SHP77 treated with DMSO at 0.1 percent for 48 hours (cell line): ENCODE data around the gene ZNF593.
A peak's percentile ranks its signal among the peaks of the same experiment; 100 is the strongest.

Experiments used
- DNase-seq: peaks from one replicate; lab custom pipeline; 2025; lab: John Stamatoyannopoulos, UW

ZNF593 gene

DNA sequence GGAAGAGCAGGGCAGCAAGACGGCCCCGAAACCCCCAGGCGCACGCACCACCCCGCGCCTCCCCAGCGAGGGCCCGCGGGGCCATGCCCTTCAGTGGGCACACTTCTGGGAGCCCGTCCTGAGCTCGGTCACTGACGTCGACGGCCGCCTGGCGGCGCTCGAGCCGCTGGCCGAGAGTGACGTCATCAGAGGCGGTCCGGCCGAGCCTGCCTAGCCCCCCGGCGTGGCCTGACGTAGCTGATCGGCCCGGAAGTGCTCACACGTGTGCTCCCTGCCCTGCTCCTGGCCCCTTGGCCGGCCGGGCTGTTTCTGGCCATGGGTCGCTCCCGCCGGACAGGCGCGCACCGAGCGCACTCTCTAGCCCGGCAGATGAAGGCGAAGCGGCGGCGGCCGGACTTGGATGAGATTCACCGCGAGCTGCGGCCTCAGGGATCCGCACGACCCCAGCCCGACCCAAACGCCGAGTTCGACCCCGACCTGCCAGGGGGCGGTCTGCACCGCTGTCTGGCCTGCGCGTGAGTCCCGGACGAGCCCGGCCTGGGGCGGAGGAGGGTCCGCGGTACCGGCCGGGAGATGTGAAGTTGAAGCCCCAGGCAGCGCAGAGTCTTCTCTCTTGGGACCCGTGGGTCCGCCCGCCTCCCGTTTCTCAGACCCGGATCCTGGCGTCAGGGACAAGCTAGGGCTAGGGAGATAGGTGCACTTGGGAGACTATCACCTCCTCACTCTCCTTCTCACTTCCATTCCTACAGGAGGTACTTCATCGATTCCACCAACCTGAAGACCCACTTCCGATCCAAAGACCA lies at the start of gene ZNF593:
Gene ZNF593, plus strand, starts transcription at position 240 of the 803 bp plus-strand sequence. Its CDS starts 76 bp downstream, at position 316.
- peak; percentile 67 for DNase-seq

- no peak for DNase-seq
These were observed 47.6 kb upstream of the ZNF593 start for GRCh38 chr1:26121854-26122773.

DNA sequence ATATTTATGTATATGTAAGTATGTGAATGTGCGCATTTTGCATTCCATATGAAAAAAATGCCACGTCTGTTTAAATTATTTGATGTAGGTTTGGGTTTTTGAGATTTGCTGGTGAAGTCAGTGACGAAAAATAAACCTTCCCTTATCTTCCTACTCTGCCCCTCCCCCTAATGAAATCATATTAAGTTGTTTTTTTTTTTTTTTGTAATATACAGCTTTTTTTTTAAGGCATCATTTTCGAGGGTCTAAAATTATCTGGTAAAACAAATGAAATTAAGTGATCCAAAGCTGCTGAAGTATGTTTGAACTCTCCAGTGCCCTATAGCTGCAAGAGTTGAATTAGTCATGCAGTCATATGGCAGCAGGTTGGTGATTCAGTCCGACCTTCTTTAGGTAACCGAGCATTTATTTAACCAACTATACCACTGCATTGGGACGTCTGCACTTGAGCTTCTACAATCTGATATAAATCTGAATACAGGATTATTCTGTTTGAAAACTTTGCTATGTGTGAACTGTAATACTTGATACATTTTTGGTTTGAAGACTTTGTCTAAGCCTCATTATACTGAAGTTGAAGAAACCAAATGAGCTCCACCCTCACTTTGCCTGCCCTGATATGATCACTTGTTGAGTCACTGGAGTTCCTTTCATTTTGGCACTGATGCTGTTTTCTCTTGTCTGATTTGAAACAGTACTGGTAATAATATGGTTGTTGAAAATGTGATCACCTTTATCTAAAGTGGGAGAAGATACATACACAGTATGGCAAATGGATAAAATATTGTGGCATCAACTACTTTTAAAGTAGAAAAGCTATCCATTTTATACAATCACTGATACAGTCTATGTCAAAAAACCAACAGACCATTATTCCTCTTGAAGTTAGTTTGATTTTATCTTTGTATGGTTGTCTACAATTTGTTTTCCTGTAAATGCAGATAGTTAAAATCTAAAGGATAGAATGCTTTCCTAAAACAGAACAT lies 46.4 kb upstream of the ZNF593 start:
- DNase-seq: no peak

DNA sequence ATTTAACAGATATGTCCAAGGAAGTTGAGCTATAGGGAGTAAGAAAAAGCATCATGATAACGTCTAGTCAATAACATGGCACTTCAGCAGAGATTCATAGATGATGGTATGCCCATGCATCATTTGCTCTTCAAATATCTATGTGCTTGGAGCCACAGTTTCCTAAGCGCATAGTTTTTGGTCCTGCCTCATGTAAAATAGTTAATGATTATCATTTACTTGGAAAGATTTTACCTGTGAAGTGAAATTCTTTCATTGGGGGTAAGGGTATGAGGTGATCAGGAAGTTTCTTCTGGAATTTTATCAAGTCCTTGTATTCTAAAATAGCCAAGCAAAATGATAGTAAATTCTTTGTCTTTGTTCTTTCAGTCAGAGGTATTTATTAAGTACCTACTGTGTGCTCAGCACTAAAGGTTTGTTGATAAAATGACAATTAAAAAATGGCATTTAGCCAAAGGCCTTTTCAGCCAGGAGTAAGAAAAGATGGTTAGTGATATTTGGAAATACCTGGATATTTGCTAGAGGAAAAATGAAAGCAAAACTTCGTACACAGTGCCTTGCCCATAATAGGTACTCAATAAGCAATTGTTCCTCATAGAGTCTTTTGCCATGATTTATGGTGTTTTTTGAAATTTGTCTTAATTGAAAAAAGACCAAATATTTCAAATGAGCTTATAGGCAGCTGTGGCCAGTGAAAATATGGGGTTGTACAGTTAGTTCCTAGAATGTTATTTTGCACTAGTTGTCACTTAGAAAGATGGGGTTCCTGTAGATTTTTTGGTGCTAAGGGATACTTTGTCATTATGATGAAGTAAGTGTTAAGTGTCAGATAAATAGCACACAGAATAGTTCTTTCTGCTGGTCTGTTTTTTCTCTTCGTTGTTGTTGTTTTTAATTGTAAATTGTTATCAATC lies 45.0 kb upstream of the ZNF593 start:
- no peak for DNase-seq

DNA sequence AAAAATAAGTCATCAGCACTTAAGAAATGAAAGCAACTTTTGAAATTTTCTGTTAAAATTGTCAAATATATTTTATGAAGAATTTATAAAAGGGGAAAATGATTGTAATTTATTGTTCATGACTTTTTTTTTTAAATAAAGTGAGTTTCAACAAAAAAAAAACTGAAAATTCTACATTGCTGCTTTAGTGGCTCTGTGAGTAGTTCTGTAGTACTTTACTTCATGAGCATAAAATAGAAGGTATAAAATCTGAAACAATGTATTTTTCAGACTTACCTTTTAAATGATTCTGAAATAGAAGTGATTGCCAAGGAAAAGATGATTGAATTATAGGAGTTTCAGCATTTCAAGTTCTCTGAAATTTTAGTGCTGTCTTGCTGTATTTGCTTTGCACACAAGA lies 44.3 kb upstream of the ZNF593 start:
- no peak for DNase-seq

- DNase-seq: no peak
These were observed 43.8 kb upstream of the ZNF593 start for GRCh38 chr1:26125946-26126320.

DNA sequence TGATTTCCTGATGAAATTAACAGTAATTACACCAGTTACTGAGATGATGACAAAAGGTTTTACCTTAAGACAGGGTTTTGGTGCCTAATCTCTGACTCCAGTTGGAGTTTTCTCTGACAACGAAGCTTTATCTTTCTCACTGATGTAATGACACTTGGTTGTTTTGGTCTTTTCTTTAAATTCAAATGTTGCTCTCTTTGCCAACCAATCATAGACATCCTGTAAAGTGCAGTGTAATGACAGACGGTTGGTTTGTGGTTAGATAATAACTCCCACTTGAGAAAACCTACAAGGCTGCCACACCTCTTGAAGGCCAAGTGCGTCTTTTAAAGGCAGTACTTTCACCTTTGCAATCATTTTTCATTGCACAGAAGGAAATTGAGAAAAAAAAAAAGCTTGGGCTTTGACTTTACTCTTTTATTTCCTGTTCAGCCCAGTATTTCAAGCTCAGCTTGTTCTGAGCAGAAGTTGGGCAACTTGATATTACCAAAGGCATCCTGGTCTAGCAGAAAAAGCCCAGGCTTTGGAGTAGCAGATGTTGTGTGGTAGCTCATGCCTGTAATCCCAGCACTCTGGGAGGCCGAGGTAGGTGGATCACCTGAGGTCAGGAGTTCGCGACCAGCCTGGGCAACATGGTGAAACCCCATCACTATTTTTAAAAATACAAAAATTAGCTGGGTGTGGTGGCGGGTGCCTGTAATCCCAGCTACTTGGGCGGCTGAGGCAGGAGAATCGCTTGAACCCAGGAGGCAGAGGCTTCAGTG lies 43.2 kb upstream of the ZNF593 start:
- no peak for DNase-seq

GRCh38 chr1:26127235-26128163 lies 42.2 kb upstream of the ZNF593 start:
- no peak for DNase-seq

GRCh38 chr1:26129778-26130177 lies 39.9 kb upstream of the ZNF593 start:
- DNase-seq: no peak

- DNase-seq: no peak
These were observed 39.0 kb upstream of the ZNF593 start for GRCh38 chr1:26130695-26131094.

DNA sequence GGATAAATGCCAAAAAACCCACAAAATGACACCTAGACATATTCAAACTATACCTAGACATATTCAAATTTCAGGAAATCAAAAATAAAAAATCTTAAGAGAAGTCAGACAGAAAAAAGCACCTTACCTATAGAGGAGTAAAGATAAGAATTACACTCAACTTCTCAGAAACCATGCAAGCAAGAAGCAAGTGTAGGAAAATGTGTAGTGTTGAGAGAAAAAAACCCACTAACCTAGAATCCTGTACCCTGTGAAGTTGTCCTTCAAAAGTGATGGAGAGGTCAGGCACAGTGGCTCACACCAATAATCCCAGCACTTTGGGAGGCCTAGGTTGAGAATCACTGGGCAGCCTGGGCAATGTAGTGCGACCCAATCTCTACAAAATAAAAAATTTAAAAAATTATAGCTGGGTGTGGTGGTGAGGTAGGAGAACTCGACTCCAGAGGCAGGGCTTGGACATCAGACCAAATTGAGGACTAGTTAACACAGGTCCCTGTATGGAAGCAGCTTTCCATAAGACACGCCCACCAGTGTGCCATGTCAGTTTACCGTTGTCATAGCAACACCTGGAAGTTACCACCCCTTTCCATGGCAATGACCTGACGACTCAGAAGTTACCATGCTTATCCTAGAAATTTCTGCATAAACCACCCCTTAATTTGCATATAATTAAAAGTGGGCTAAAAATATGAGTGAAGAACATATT lies 37.4 kb upstream of the ZNF593 start:
- no peak for DNase-seq

GRCh38 chr1:26132834-26133167 lies 36.9 kb upstream of the ZNF593 start:
- no peak for DNase-seq

DNA sequence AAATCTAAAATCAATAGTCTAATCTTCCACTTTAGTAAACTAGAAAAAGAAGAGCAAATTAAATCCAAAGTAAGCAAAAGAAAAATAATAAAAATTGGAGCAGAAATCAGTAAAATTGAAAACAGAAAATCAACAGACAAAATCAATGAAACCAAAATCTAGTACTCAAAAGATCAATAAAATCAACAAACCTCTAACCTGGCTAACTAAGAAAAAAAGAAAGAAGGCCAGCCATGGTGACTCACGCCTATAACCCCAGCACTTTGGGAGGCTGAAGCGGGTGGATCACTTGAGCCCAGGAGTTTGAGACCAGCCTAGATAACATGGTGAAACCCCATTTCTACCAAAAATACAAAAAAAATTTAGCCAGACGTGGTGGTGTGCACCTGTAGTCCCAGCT lies 35.2 kb upstream of the ZNF593 start:
- DNase-seq: no peak

DNA sequence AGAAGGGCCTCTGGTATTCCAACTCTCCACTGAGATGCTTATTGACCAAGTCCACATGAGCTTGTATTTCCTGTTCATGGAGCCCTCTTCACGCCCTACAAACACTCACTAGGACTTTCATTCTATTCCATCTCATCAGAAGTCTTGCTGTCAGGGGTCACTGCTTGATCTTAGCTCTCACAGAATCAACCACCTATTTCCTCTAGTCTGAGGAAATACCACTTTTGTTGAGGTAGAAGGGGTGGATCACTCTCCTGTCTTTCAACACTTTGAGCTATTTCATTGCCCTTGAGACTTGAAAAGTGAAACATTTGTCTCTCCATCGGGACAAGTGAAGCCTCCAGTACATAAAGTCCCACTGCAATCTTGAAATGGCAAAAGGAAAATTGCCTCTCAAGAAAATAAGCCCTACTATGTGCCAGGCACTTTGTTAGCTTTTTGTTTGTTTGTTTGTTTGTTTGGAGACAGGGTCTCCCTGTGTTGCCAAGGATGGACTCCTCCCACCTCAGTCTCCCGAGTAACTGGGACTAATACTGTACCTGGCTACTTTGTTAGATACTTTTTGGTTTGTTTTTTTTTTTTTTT lies 30.6 kb upstream of the ZNF593 start:
- DNase-seq: no peak

DNA sequence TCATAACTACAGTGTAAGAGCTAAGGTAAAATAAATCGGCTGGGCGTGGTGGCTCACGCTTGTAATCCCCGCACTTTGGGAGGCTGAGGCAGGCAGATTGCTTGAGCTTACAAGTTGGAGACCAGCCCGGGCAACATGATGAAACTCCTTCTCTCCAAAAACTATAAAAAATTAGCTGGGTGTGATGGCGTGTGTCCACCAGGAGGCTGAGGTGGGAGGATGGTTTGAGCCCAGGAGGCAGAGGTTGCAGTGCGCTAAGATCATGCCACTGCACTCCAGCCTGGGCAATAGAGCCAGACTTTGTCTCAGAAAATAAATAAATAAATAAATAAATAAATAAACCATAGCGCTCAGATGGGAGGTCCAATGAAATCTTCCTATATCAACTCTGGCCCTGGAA lies 27.5 kb upstream of the ZNF593 start:
- DNase-seq: no peak

GRCh38 chr1:26145041-26145959 lies 24.4 kb upstream of the ZNF593 start:
- DNase-seq: peak; percentile 50

- no peak for DNase-seq
These were observed 23.8 kb upstream of the ZNF593 start for GRCh38 chr1:26145960-26146294.
